WERI-Rb-1 (cell line): ENCODE measurements around the gene ROBO2.

ENCODE experiments used
- DNase-seq: peaks from one replicate; pipeline ENCODE4 v3.0.0-alpha.2; 2020
- H3K27ac ChIP-seq: fragments of 250-450 bp; sonication (Bioruptor Pico); 2 replicates; pipeline ENCODE4 v1.5.1; 2020; ENCODE audit warnings: mild to moderate bottlenecking, moderate library complexity
- H3K27me3 ChIP-seq: fragments of 250-450 bp; sonication (Bioruptor Pico); 2 replicates; pipeline ENCODE4 v1.5.1; 2021; ENCODE audit warnings: mild to moderate bottlenecking, low read depth, moderate library complexity; ENCODE audit not compliant: insufficient read depth, severe bottlenecking
- H3K36me3 ChIP-seq: fragments of 250-450 bp; sonication (Bioruptor Pico); 2 replicates; pipeline ENCODE4 v1.5.1; 2020; ENCODE audit warnings: mild to moderate bottlenecking, moderate library complexity
- H3K4me3 ChIP-seq: 2 replicates; pipeline ENCODE4 v1.5.1; 2011; ENCODE audit warnings: low read depth, mild to moderate bottlenecking, control low read depth, low read length
- H3K9me3 ChIP-seq: fragments of 250-450 bp; sonication (Bioruptor Pico); 2 replicates; pipeline ENCODE4 v1.5.1; 2021; ENCODE audit warnings: mild to moderate bottlenecking, moderate library complexity; ENCODE audit not compliant: severe bottlenecking
- CTCF ChIP-seq: IDR thresholded peaks from 2 replicates; pipeline ENCODE4 v1.5.1; 2011; ENCODE audit warnings: low read depth, mild to moderate bottlenecking, control low read depth, inconsistent platforms, low read length

Gene ROBO2

GRCh38 chr3:77414881-77415280 is 375.0 kb downstream of the ROBO2 start:
- Histone ChIP-seq H3K9me3 (peaks cover 5% of the 10 kb centered on the region), H3K27me3 (no peaks in the 10 kb centered on the region), H3K36me3 (no peaks in the 10 kb centered on the region), H3K27ac (no peak overlapping the region), H3K4me3 (no peak overlapping the region)
- no peak for TF ChIP-seq CTCF
- no peak for DNase-seq

- Histone ChIP-seq H3K27ac (no peak overlapping the region), H3K36me3 (no peaks in the 10 kb centered on the region), H3K4me3 (no peak overlapping the region), H3K9me3 (peaks cover 2% of the 10 kb centered on the region), H3K27me3 (no peaks in the 10 kb centered on the region)
- no peak for TF ChIP-seq CTCF
- no peak for DNase-seq
Measured at GRCh38 chr3:77420336-77420735, 380.4 kb downstream of the ROBO2 start.

- DNase-seq, result no peak
- no peaks in the 10 kb centered on the region for H3K27me3 ChIP-seq
- no peaks in the 10 kb centered on the region for H3K36me3 ChIP-seq
- no peaks in the 10 kb centered on the region for H3K9me3 ChIP-seq
- no peak overlapping the region for H3K4me3 ChIP-seq
- no peak overlapping the region for H3K27ac ChIP-seq
- TF ChIP-seq CTCF, result no peak
Measured at GRCh38 chr3:77421916-77422315, 382.0 kb downstream of the ROBO2 start.

GRCh38 chr3:77426531-77426930 is 386.6 kb downstream of the ROBO2 start:
- no peak for DNase-seq
- Histone ChIP-seq H3K4me3 (no peak overlapping the region), H3K9me3 (no peaks in the 10 kb centered on the region), H3K27me3 (no peaks in the 10 kb centered on the region), H3K27ac (no peak overlapping the region), H3K36me3 (no peaks in the 10 kb centered on the region)
- no peak for TF ChIP-seq CTCF

GRCh38 chr3:77427528-77427927 is 387.6 kb downstream of the ROBO2 start:
- no peaks in the 10 kb centered on the region for H3K36me3 ChIP-seq
- no peak for TF ChIP-seq CTCF

GRCh38 chr3:77436908-77437307 is 397.0 kb downstream of the ROBO2 start:
- no peak for DNase-seq
- H3K36me3 ChIP-seq, result no peaks in the 10 kb centered on the region
- no peak overlapping the region for H3K27ac ChIP-seq
- H3K27me3 ChIP-seq, result no peaks in the 10 kb centered on the region
- H3K9me3 ChIP-seq, result no peaks in the 10 kb centered on the region
- TF ChIP-seq CTCF, result no peak
- no peak overlapping the region for H3K4me3 ChIP-seq

More at GRCh38 chr3:77427528-77427927, 387.6 kb downstream of the ROBO2 start:
- Histone ChIP-seq H3K27ac (no peak overlapping the region), H3K27me3 (no peaks in the 10 kb centered on the region), H3K9me3 (no peaks in the 10 kb centered on the region), H3K4me3 (no peak overlapping the region)
- no peak for DNase-seq
